Muscle of leg (tissue), 11 donors: Measurements from ENCODE around the gene PLEKHM3. TPM values are rescaled to one million over a fixed set of nuclear protein-coding genes. Genes with fewer than 3 reads are reported as not detected.

Source experiments
- DNase-seq: peaks from one replicate; pipeline ENCODE4 v3.0.0; 2013
- H3K27ac ChIP-seq: one replicate; pipeline ENCODE4 v1.5.1; 2013; ENCODE audit warnings: mild to moderate bottlenecking, low read length, control low read depth
- H3K27me3 ChIP-seq: one replicate; pipeline ENCODE4 v1.6.1; 2013; ENCODE audit warnings: low read length; ENCODE audit not compliant: control insufficient read depth, insufficient read depth
- H3K36me3 ChIP-seq: one replicate; pipeline ENCODE4 v1.6.1; 2013; ENCODE audit warnings: low read length; ENCODE audit not compliant: control insufficient read depth, insufficient read depth
- H3K4me1 ChIP-seq: one replicate; pipeline ENCODE4 v1.6.1; 2013; ENCODE audit warnings: low read length; ENCODE audit not compliant: control insufficient read depth, insufficient read depth
- H3K4me3 ChIP-seq: one replicate; pipeline ENCODE4 v1.5.1; 2013; ENCODE audit warnings: low read length, control low read depth
- H3K9me3 ChIP-seq: replicated peaks from 2 replicates; pipeline ENCODE4 v1.6.1; 2013; ENCODE audit warnings: low read depth, low read length; ENCODE audit not compliant: control insufficient read depth
- WGBS: methylation state at CpG from one replicate; pipeline ENCODE4 v1.1.5; 2013; ENCODE audit warnings: missing lambda C conversion rate; ENCODE audit not compliant: insufficient coverage; 5-methylcytosine and 5-hydroxymethylcytosine counted together
- polyA plus RNA-seq, 8 donors: library from polyadenylated mRNA; unstranded; fragments of 120-200 nt; gene quantifications; one replicate each; pipeline versions ENCODE4 v1.2.1 to v1.2.3, GENCODE V29; 2013; ENCODE audit warnings: inconsistent platforms in 1 of 8, low replicate concordance in 1 of 8; ENCODE audit not compliant: insufficient read length in 8 of 8, insufficient read depth in 1 of 8
- total RNA-seq: library from RNA; stranded (reverse); fragments of 120-200 nt; gene quantifications from one replicate; pipeline ENCODE4 v1.2.4, GENCODE V29; 2013

PLEKHM3 gene
- total and polyA plus RNA-seq, 9 donors, result 6.2 to 9.5 (median 7.4) TPM

DNA sequence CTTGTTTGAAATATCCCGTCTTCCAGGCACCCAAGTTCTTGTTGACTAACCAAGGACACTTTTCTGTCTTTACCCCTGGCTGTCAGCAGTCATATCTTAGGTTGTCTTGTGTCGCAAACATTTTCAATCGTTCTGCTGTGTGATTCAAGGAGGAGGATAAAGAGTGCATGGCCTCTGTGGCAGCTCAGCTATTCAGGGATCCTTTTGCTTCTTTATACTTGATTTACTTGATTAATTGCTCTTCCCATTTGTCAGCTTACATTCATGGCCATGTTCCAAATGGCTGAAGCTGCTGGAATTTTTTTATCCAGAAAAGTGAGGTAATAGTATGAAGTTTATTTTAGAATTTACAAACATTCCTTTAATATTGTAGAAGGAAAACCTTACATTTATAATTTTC lies 158.3 kb downstream of the PLEKHM3 start:
- H3K36me3 ChIP-seq, result no peaks in the 10 kb centered on the region

DNA sequence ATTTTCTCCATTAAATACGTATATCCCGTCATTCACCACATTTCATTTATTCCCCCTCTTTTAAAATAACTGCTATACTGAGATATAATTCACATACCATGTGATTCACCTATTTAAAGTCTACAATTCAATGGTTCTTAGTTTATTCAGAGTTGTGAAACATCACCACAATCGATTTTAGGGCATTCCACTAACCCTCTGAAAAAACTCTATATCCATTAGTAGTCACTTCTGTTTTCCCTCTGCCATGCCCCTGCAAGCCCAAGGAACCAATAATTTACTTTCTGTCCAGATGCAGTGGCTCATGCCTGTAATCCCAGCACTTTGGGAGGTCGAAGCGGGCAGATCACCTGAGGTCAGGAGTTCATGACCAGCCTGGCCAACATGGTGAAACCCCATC lies 160.1 kb downstream of the PLEKHM3 start:
- no peaks in the 10 kb centered on the region for H3K9me3 ChIP-seq
- no peaks in the 10 kb centered on the region for H3K4me1 ChIP-seq
- H3K36me3 ChIP-seq, result no peaks in the 10 kb centered on the region
- no peaks in the 10 kb centered on the region for H3K27me3 ChIP-seq
- no peak overlapping the region for H3K4me3 ChIP-seq
- no peak for DNase-seq
- H3K27ac ChIP-seq, result no peak overlapping the region
- 75% methylated on average over 2 of the region's 5 CpGs for WGBS

More for the DNA sequence above, 158.3 kb downstream of the PLEKHM3 start:
- DNase-seq, result no peak
- no peak overlapping the region for H3K4me3 ChIP-seq
- H3K4me1 ChIP-seq, result no peaks in the 10 kb centered on the region
- no CpG with 5 or more reads among the region's 3 CpGs for WGBS
- no peaks in the 10 kb centered on the region for H3K27me3 ChIP-seq
- no peaks in the 10 kb centered on the region for H3K9me3 ChIP-seq
- no peak overlapping the region for H3K27ac ChIP-seq

DNA sequence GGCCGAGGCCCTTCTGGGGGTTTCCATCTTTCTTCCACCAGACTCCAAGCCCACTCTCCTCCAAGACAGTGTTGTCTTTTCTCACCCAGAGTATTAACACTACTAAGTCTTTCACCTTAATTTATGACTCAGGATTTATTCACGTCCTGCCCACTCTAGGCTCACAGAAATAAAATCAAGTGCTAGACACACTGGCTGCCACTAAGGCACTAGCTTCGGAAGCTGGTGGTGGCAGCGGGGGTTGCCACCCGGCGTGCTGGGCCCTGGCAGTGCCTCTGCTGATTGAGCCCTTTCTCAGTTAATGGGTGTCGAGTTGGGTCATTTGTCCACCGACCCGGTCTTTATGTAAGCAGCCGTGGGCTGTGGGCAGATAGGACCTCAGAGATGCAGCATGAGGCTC lies 162.0 kb downstream of the PLEKHM3 start:
- H3K27me3 ChIP-seq, result no peaks in the 10 kb centered on the region
- no peaks in the 10 kb centered on the region for H3K36me3 ChIP-seq
- H3K4me3 ChIP-seq, result no peak overlapping the region
- WGBS, result 88% methylated on average over 10 of the region's 10 CpGs
- no peak overlapping the region for H3K27ac ChIP-seq
- no peaks in the 10 kb centered on the region for H3K9me3 ChIP-seq
- H3K4me1 ChIP-seq, result no peaks in the 10 kb centered on the region
- no peak for DNase-seq

DNA sequence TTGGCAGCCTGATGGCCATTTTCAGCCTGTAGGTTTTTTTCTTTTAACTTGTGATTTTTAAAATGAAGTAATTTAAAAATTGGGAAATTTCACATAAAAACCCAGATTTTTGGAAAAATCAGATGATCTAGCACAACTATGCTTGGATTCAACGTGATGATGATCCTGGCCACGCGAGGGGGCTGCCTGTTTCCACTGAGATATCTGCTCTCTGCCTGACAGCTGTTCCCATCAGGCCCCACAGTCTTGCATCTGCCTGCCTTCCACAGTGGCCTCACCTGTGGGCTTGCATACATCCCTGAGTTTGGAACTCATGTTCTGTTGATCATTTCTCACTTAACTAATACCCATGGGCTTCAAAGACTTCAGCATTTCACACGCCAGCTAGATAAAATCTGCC lies 163.5 kb downstream of the PLEKHM3 start:
- H3K4me1 ChIP-seq, result no peaks in the 10 kb centered on the region
- H3K27ac ChIP-seq, result no peak overlapping the region
- H3K4me3 ChIP-seq, result no peak overlapping the region
- H3K36me3 ChIP-seq, result no peaks in the 10 kb centered on the region
- H3K9me3 ChIP-seq, result no peaks in the 10 kb centered on the region
- no peaks in the 10 kb centered on the region for H3K27me3 ChIP-seq
- DNase-seq, result no peak
- WGBS, result 68% methylated on average over 3 of the region's 4 CpGs

DNA sequence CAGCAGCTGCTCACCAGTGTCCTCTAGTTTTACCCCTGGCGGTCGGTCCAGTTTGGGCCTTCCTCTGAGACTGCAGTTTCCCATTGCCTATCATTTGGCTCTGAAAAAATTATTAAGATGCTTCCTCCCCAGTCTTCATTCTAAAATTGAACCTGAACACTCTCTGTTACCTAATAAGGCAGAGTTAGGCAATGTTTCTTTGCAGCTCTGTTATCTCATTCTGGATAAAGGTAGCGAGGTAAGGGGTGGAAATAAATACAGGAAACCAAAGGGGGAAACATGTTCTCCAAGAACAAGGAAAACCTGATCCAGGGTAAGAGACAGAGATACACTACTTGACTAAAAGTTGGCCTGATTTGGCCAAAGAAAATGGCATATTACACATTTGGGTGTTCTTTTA lies 164.6 kb downstream of the PLEKHM3 start:
- Histone ChIP-seq H3K36me3 (no peaks in the 10 kb centered on the region), H3K4me1 (no peaks in the 10 kb centered on the region), H3K9me3 (no peaks in the 10 kb centered on the region), H3K27ac (no peak overlapping the region), H3K27me3 (no peaks in the 10 kb centered on the region), H3K4me3 (no peak overlapping the region)
- 87% methylated on average over 3 of the region's 3 CpGs for WGBS
- no peak for DNase-seq

DNA sequence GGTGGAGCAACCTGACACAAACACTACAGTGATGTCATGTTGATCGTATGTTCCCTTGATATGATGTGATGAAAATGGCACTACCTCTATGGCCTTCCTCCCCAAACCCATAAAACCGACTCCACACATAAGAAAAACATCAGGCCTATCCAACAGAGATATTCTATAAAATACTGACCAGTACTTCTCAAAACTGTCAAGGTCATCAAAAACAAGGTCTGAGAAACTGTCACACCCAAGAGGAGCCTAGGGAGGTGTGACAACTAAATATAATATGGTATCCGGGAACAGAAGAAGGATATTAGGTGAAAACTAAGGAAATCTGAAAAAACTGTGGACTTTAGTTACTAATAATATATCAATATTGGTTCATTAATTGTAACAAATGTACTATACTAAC lies 169.7 kb downstream of the PLEKHM3 start:
- H3K27ac ChIP-seq, result no peak overlapping the region
- no CpG with 5 or more reads among the region's 3 CpGs for WGBS
- no peaks in the 10 kb centered on the region for H3K36me3 ChIP-seq
- no peak for DNase-seq
- no peaks in the 10 kb centered on the region for H3K4me1 ChIP-seq
- no peaks in the 10 kb centered on the region for H3K9me3 ChIP-seq
- no peak overlapping the region for H3K4me3 ChIP-seq
- H3K27me3 ChIP-seq, result no peaks in the 10 kb centered on the region

DNA sequence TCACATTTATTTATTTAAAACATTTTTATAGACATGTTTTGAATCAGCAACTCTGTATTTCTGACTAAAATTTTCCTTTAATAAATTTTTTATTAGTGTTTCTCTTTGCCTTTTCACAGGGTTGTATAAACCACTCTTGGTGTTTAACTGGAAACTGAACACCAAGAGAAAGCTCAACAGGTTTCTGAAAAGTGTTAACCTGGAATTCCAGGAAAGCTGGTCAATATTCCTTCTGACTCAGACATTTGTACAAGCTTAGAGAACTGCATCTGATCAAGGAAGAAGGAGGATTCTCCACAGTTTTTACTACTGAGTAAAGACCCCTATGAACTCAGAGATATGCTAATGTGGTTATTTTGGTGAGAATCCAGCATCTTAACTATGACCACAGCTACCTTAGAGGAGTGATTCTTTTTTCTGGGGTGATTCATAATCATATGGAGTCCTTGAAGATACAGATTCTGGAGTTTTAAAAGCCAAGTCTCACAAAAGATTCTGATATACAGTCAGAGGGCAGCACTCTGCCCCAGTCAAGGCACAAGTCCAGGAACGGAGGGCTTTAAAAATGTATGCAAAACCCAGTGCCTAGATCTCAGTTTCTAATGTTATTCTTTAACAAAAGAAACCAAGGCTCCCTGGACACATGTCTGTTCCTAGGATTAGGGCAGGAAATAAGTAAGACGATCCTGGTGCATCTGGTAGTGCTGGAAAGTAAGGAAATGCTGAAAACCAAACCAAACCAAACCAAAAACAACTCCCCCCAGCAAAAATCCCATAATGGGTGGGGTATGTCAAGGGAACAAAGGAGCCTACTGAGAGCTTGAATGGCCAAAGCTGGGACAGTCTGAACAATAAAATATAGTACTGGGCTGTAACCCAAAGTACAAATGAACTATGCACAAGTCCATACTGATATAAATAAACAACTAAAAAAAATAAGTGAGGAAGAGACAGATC lies 170.6 kb downstream of the PLEKHM3 start:
- H3K27ac ChIP-seq, result no peak overlapping the region
- H3K9me3 ChIP-seq, result no peaks in the 10 kb centered on the region
- no peaks in the 10 kb centered on the region for H3K4me1 ChIP-seq
- no peak for DNase-seq
- H3K4me3 ChIP-seq, result no peak overlapping the region
- WGBS, result no CpG with 5 or more reads among the region's 2 CpGs
- no peaks in the 10 kb centered on the region for H3K27me3 ChIP-seq
- H3K36me3 ChIP-seq, result no peaks in the 10 kb centered on the region

DNA sequence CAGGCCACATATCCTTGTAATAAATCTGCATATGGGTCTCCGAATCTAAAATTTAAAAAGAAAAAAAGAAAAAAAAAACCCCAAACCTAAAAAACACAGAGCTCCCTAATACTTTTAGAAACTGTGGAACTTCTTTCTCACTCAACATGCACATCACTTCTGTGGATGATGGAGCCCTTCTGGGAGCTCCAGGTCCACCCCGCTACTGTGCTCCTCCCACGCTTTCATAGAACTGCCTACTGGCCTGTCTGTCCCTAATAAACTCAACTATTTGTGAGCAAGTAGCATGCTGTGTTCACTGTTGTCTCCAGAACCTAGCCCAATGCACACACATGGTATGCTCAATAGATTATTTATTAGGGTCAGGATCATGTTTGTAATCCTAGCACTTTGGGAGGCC lies 172.5 kb downstream of the PLEKHM3 start:
- DNase-seq, result no peak
- WGBS, result no CpG with 5 or more reads among the region's 3 CpGs
- H3K27ac ChIP-seq, result no peak overlapping the region

DNA sequence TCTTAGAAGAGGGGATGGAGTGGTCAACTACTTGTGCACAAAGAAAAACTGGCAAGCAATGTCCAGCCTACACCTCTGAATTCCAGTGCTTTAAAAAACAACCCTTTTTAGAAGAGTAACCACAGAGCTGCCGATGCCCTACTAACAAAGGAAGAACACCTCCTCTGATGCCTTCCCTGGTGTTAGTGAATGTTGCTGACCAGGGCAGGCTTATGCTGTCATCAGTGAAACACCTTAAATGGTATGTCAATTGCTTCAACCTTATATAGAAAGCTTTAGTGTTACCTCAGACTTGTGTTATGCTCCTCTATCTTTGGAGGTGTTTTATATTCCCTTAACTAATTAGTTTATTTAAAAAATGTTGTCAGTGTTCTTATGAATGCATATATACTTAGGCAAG lies 175.9 kb downstream of the PLEKHM3 start:
- H3K36me3 ChIP-seq, result no peaks in the 10 kb centered on the region
- H3K27ac ChIP-seq, result no peak overlapping the region
- WGBS, result no CpG with 5 or more reads among the region's 1 CpG
- no peak for DNase-seq
- no peaks in the 10 kb centered on the region for H3K27me3 ChIP-seq
- no peaks in the 10 kb centered on the region for H3K9me3 ChIP-seq
- H3K4me1 ChIP-seq, result no peaks in the 10 kb centered on the region
- H3K4me3 ChIP-seq, result no peak overlapping the region

More for the DNA sequence above, 172.5 kb downstream of the PLEKHM3 start:
- no peak overlapping the region for H3K4me3 ChIP-seq
- no peaks in the 10 kb centered on the region for H3K9me3 ChIP-seq
- no peaks in the 10 kb centered on the region for H3K4me1 ChIP-seq
- H3K36me3 ChIP-seq, result no peaks in the 10 kb centered on the region
- H3K27me3 ChIP-seq, result no peaks in the 10 kb centered on the region

DNA sequence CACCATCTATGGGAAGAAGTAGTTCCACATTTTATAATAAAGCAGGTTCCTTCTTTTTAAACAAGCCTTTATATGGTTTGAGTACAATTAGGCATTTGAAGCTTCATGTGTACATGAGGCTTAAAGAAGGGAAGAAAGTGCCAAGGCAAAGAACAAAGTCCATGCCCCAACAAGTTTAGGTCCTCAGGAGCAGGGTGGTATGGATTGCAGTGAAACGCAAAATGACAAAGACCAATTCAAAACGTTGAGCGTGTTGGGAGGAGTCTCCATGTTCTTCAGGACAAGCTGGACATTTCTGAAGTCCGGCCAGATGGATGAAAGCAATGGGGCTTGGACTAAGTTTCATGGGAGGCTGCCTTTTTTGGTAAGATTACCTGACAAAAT lies 176.8 kb downstream of the PLEKHM3 start:
- Histone ChIP-seq H3K27ac (no peak overlapping the region), H3K4me3 (no peak overlapping the region), H3K4me1 (no peaks in the 10 kb centered on the region), H3K36me3 (no peaks in the 10 kb centered on the region), H3K27me3 (no peaks in the 10 kb centered on the region), H3K9me3 (no peaks in the 10 kb centered on the region)
- 87% methylated on average over 4 of the region's 4 CpGs for WGBS
- DNase-seq, result no peak
